HepG2 (cell line): ENCODE results near the gene ENHO. TPM values are rescaled to one million over a fixed set of nuclear protein-coding genes. Genes with fewer than 3 reads are reported as not detected.

ENCODE experiments used
- ATAC-seq: fragments of 200-7000 bp; cut with Tn5 transposase; 3 replicates; pipeline ENCODE4 v1.9.1; 2020; ENCODE audit warnings: mild to moderate bottlenecking, moderate library complexity
- BruUV-seq: library from RNA; stranded (reverse); fragments of 400-500 nt; replicated peaks from 2 replicates; lab custom pipeline; 2021; lab: Mats Ljungman, UMichigan
- CTCF ChIA-PET: fragments of 300-600 bp; formaldehyde crosslinking; extraction: SDS; loops from one replicate; lab custom pipeline; 2021; ENCODE audit warnings: low total read pairs, inconsistent platforms, low intra/inter-chr PET ratio; lab: Yijun Ruan, JAX
- POLR2A ChIA-PET: fragments of 350-600 bp; sonication (Branson Sonifier 250); formaldehyde crosslinking; loops from one replicate; lab custom pipeline; 2020; ENCODE audit warnings: antibody characterized with exemption, inconsistent platforms; lab: Yijun Ruan, JAX
- DNase-seq: peaks from one replicate; pipeline ENCODE4 v3.0.0-alpha.2; 2015; ENCODE audit warnings: low spot score
- FAIRE-seq: peaks from 3 replicates; lab custom pipeline; 2011; peaks lifted over from hg19 to GRCh38; lab: Jason Lieb, UNC
- H2AFZ ChIP-seq: one replicate; pipeline ENCODE4 v1.6.1; 2011; ENCODE audit warnings: low read length, inconsistent platforms
- H3K27ac ChIP-seq: fragments of 300-600 bp; 3 replicates; pipeline ENCODE4 v1.8.0; 2011; ENCODE audit warnings: mixed run types, mild to moderate bottlenecking, mixed read lengths, low read length, inconsistent platforms; ENCODE audit not compliant: insufficient read depth; ENCODE audit errors: extremely low read length
- H3K27me3 ChIP-seq, 2 experiments: fragments of 200-600 bp in 1 of 2; 2 replicates in 1 of 2; 3 replicates in 1 of 2; pipeline versions ENCODE4 v1.6.0 to v1.8.0; 2011; ENCODE audit warnings: low read length in 2 of 2, mild to moderate bottlenecking in 2 of 2, moderate library complexity in 2 of 2, inconsistent platforms in 1 of 2; ENCODE audit not compliant: insufficient read depth in 2 of 2, control insufficient read depth in 1 of 2
- H3K36me3 ChIP-seq, 2 experiments: fragments of 200-600 bp in 1 of 2; replicated peaks in 1 of 2; 2 replicates in 1 of 2; 3 replicates in 1 of 2; pipeline versions ENCODE4 v1.5.1 to v1.8.0; 2011; ENCODE audit warnings: low read length in 2 of 2, inconsistent platforms in 1 of 2; ENCODE audit not compliant: insufficient read depth in 2 of 2, control insufficient read depth in 1 of 2
- H3K4me1 ChIP-seq: 2 replicates; pipeline ENCODE4 v1.5.1; 2012; ENCODE audit warnings: low read length, inconsistent platforms; ENCODE audit not compliant: insufficient read depth
- H3K4me2 ChIP-seq: 2 replicates; pipeline ENCODE4 v1.6.0; 2011; ENCODE audit warnings: low read depth, low read length, inconsistent platforms
- H3K4me3 ChIP-seq, 3 experiments: fragments of 200-600 bp in 1 of 3; sonication (generic), shearing (Covaris generic) in 1 of 3; replicated peaks in 1 of 3; 2 replicates each; pipeline ENCODE4 v1.5.1; 2011 to 2016; ENCODE audit warnings: low read length in 3 of 3, inconsistent platforms in 2 of 3, low read depth in 2 of 3, mild to moderate bottlenecking in 2 of 3, control low read depth in 1 of 3, mixed read lengths in 1 of 3; ENCODE audit not compliant: insufficient read depth in 1 of 3
- H3K79me2 ChIP-seq: one replicate; pipeline ENCODE4 v1.6.1; 2011; ENCODE audit warnings: low read length, inconsistent platforms; ENCODE audit not compliant: insufficient read depth
- H3K9ac ChIP-seq: 2 replicates; pipeline ENCODE4 v1.6.0; 2011; ENCODE audit warnings: mild to moderate bottlenecking, low read depth, low read length, inconsistent platforms; ENCODE audit not compliant: insufficient read depth
- H3K9me3 ChIP-seq: 2 replicates; pipeline ENCODE4 v1.5.1; 2012; ENCODE audit warnings: mild to moderate bottlenecking, low read length
- H4K20me1 ChIP-seq: 2 replicates; pipeline ENCODE4 v1.6.0; 2011; ENCODE audit warnings: inconsistent platforms, mild to moderate bottlenecking, low read length, moderate library complexity; ENCODE audit not compliant: insufficient read depth
- ARHGAP35 ChIP-seq: sonication (generic); formaldehyde crosslinking; IDR thresholded peaks from 2 replicates; pipeline ENCODE4 v1.9.0; 2022; ENCODE audit warnings: mild to moderate bottlenecking, inconsistent platforms, moderate library complexity, missing genetic modification reagents, borderline replicate concordance
- EP300 ChIP-seq, 3 experiments: sonication (generic) in 1 of 3; formaldehyde crosslinking in 1 of 3; IDR thresholded peaks; 2 replicates each; pipeline versions ENCODE4 v1.5.1 to v1.6.1; 2011 to 2020; ENCODE audit warnings: low read depth in 2 of 3, low read length in 2 of 3, borderline replicate concordance in 1 of 3, improper control_type of control experiment in 1 of 3, mild to moderate bottlenecking in 1 of 3, missing genetic modification reagents in 1 of 3, moderate library complexity in 1 of 3
- EZH2 ChIP-seq: conservative IDR thresholded peaks from 2 replicates; pipeline ENCODE4 v1.6.1; 2012; ENCODE audit warnings: mild to moderate bottlenecking, low read depth, low read length, moderate library complexity
- FOSL1 ChIP-seq: sonication (generic); formaldehyde crosslinking; IDR thresholded peaks from 2 replicates; pipeline ENCODE4 v1.9.0; 2021; ENCODE audit warnings: missing genetic modification reagents, borderline replicate concordance
- KDM5A ChIP-seq: fragments of 200-600 bp; sonication (generic); IDR thresholded peaks from 2 replicates; pipeline ENCODE4 v1.7.0; 2018; ENCODE audit warnings: antibody characterized with exemption, mild to moderate bottlenecking, low read length, borderline replicate concordance
- MEIS2 ChIP-seq: sonication (generic); formaldehyde crosslinking; IDR thresholded peaks from 2 replicates; pipeline ENCODE4 v1.9.0; 2021; ENCODE audit warnings: mild to moderate bottlenecking, missing genetic modification reagents
- MYNN ChIP-seq: sonication (generic); formaldehyde crosslinking; IDR thresholded peaks from 2 replicates; pipeline ENCODE4 v1.4.0; 2020; ENCODE audit warnings: mild to moderate bottlenecking, low read depth, missing genetic modification reagents
- NCOA5 ChIP-seq: sonication (generic); formaldehyde crosslinking; IDR thresholded peaks from 2 replicates; pipeline ENCODE4 v1.4.0; 2020; ENCODE audit warnings: missing genetic modification reagents
- NPAS2 ChIP-seq: sonication (generic); formaldehyde crosslinking; IDR thresholded peaks from 2 replicates; pipeline ENCODE4 v1.8.0; 2022; ENCODE audit warnings: mild to moderate bottlenecking, missing genetic modification reagents, borderline replicate concordance
- POGZ ChIP-seq: sonication (generic); formaldehyde crosslinking; IDR thresholded peaks from 2 replicates; pipeline ENCODE4 v1.4.0; 2020; ENCODE audit warnings: mild to moderate bottlenecking, missing genetic modification reagents
- ZMYM3 ChIP-seq: sonication (generic); formaldehyde crosslinking; IDR thresholded peaks from 2 replicates; pipeline ENCODE4 v1.5.1; 2020; ENCODE audit warnings: mild to moderate bottlenecking, missing genetic modification reagents
- WGBS: methylation state at CpG from one replicate; pipeline ENCODE4 v1.1.6; 2017; ENCODE audit warnings: low lambda C conversion rate; 5-methylcytosine and 5-hydroxymethylcytosine counted together
- in situ Hi-C: cut with HindIII; loops from 2 replicates; pipeline ENCODE4 v1.10.0; 2017; ENCODE audit warnings: low pct_unique_long_range_greater_than_20kb; ENCODE audit not compliant: extremely low pct_ligation_motif_present
- intact Hi-C: fragments of 100-400 bp; cut with micrococcal nuclease; formaldehyde crosslinking; loops from one replicate; pipeline ENCODE4 v1.10.0; 2022; ENCODE audit not compliant: unreplicated experiment
- polyA plus RNA-seq, 8 experiments: library from polyadenylated mRNA; depleted of rRNA in 3 of 8; stranded (reverse) in 7 of 8; unstranded in 1 of 8; fragments of >200 nt; fragmentation: Illumina TruSeq in 4 of 8; extraction: Trizol in 4 of 8; gene quantifications; 2 replicates each; pipeline versions ENCODE4 v1.2.1 to v1.2.3, GENCODE V29; 2011 to 2016; ENCODE audit warnings: low read depth in 4 of 8, missing spikeins in 1 of 8, mixed read lengths in 1 of 8; ENCODE audit not compliant: insufficient read depth in 1 of 8
- total RNA-seq, 5 experiments: library from RNA; depleted of rRNA; stranded (reverse); fragments of >200 nt; fragmentation: Illumina TruSeq; extraction: Trizol; gene quantifications; 2 replicates each; pipeline ENCODE4 v1.2.3, GENCODE V29; 2016; ENCODE audit warnings: low read depth in 1 of 5
- TF ChIP-seq, protein P1 (sequence below): sonication (generic); formaldehyde crosslinking; conservative IDR thresholded peaks from 2 replicates; pipeline ENCODE4 v1.4.0; 2020; ENCODE audit warnings: missing genetic modification reagents
- TF ChIP-seq, protein P2 (sequence below): sonication (generic); formaldehyde crosslinking; IDR thresholded peaks from 2 replicates; pipeline ENCODE4 v1.8.1; 2023; ENCODE audit warnings: mild to moderate bottlenecking, missing genetic modification reagents

The ENHO gene
- total and polyA plus RNA-seq, 2 of the 13 experiments (the other 11 are each of a cell fraction or from before 2014, with no cell fraction given): 0.08 to 0.60 TPM

DNA sequence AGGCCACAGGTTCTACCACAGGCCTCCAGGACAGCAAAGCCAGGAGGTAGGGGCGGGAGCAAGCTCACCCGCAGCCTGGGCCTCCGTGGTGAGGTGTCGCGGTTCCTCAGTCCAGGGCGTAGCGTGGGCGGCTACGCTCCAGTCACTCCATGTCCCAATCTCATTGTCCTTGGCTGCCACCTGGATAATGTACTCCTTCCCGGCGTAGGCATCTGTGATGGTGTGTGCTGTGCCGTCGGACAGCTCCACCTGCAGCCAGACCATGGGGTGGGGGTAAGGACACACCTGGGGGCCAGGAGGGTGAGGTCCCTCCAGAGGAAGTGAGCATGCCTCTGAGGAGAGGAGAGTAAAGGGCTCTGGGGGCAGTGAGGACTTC is 29.8 kb upstream of the ENHO start:
- no peak overlapping the region for H3K4me2 ChIP-seq
- no peaks in the 10 kb centered on the region for H3K36me3 ChIP-seq
- no peaks in the 10 kb centered on the region for H3K79me2 ChIP-seq
- CTCF ChIA-PET: no interaction called here
- peaks cover 8% of the 10 kb centered on the region for H3K4me1 ChIP-seq
- no peak overlapping the region for H3K27ac ChIP-seq
- no peak for TF ChIP-seq NCOA5 (CRISPR knock-in tag)
- 0 out of 2 replicates have a peak, but pooled peaks have one; percentile 17 for TF ChIP-seq EZH2
- TF ChIP-seq FOSL1 (CRISPR knock-in tag): no peak
- H4K20me1 ChIP-seq: peaks cover 7% of the 10 kb centered on the region; the same call in 1 of the 2 replicates
- no peak for FAIRE-seq
- H2AFZ ChIP-seq: no peak overlapping the region
- BruUV-seq: no TSS peak
- POLR2A ChIA-PET: no interaction called here
- intact Hi-C loops: no loop called here
- H3K9ac ChIP-seq: no peak overlapping the region
- H3K27me3 ChIP-seq: peaks cover 8 to 51% of the 10 kb centered on the region in 2 experiments; a peak in 4 of 5 replicates
- WGBS: 19% methylated on average over 5 of the region's 13 CpGs
- in situ Hi-C loops: loop anchor here (5.0 kb wide), 1 partner anchor 40 kb away; no protein-coding TSS in a partner anchor
- H3K9me3 ChIP-seq: no peaks in the 10 kb centered on the region
- DNase-seq: no peak
- no peak overlapping the region for H3K4me3 ChIP-seq
- ATAC-seq: no peak

DNA sequence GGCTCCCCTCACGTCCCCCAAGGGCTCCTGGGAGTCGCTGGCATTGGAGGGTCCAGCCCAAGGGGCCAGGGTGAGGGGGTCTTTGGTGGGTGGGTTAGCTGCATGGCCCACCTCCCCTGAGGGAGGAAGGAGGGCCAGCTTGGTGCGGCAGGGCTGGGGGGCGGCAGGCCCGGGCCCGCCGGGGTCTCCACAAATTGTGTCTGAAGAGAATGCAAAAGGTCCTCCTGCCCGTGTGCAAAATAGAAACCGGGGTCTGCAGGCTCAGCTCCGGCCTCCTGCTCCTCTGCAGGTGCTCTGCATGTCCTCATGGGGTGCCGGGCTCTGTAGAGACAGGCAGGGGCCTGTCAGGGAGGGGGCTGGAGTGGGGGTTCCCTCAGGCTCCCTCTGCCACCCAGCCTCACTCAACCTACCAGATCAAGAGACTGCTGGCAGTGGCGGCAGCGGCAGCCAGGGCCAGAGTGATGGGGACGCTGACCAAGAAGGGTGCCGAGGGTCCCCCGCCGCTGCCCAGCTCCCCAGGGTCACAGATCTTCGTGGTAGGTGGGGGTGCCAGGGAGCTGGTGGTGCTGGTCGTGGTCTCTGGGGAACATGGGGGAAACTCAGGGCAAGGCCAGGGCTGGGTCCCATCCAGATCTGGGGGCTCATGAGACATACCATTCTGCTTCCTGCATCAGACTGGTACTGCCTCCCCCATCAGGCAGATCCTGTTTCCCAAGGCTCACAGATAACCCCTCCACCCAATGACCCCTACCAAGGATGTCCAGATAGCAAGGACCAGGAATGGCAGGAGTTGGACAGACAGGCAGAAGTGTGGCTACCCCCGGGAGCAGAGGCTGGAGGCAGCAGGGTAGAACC is 29.2 kb upstream of the ENHO start:
- peaks cover 7% of the 10 kb centered on the region; the same call in 1 of the 2 replicates for H4K20me1 ChIP-seq
- H3K36me3 ChIP-seq: no peaks in the 10 kb centered on the region
- H3K4me2 ChIP-seq: no peak overlapping the region
- no peak overlapping the region for H2AFZ ChIP-seq
- CTCF ChIA-PET: no interaction called here
- no peak for ATAC-seq
- no TSS peak for BruUV-seq
- WGBS: 0% methylated on average over 1 of the region's 20 CpGs
- H3K79me2 ChIP-seq: no peaks in the 10 kb centered on the region
- H3K9me3 ChIP-seq: no peaks in the 10 kb centered on the region
- peaks cover 8% of the 10 kb centered on the region for H3K4me1 ChIP-seq
- no peak for FAIRE-seq
- DNase-seq: no peak
- intact Hi-C loops: no loop called here
- in situ Hi-C loops: loop anchor here (5.0 kb wide), 1 partner anchor 40 kb away; no protein-coding TSS in a partner anchor
- H3K27ac ChIP-seq: no peak overlapping the region
- H3K27me3 ChIP-seq: peaks cover 8 to 51% of the 10 kb centered on the region in 2 experiments; a peak in 4 of 5 replicates
- H3K4me3 ChIP-seq: no peak overlapping the region
- H3K9ac ChIP-seq: no peak overlapping the region
- POLR2A ChIA-PET: no interaction called here
- TF ChIP-seq, protein P1, sequence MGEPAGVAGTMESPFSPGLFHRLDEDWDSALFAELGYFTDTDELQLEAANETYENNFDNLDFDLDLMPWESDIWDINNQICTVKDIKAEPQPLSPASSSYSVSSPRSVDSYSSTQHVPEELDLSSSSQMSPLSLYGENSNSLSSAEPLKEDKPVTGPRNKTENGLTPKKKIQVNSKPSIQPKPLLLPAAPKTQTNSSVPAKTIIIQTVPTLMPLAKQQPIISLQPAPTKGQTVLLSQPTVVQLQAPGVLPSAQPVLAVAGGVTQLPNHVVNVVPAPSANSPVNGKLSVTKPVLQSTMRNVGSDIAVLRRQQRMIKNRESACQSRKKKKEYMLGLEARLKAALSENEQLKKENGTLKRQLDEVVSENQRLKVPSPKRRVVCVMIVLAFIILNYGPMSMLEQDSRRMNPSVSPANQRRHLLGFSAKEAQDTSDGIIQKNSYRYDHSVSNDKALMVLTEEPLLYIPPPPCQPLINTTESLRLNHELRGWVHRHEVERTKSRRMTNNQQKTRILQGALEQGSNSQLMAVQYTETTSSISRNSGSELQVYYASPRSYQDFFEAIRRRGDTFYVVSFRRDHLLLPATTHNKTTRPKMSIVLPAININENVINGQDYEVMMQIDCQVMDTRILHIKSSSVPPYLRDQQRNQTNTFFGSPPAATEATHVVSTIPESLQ (CRISPR knock-in tag): no peak
- TF ChIP-seq MYNN (CRISPR knock-in tag) (no peak), MEIS2 (CRISPR knock-in tag) (no peak), ZMYM3 (CRISPR knock-in tag) (no peak), NPAS2 (CRISPR knock-in tag) (no peak), POGZ (CRISPR knock-in tag) (no peak), EP300 (IDR thresholded peaks at IDR 0.05; ENCODE audit: low read depth in 2 of 2, low read length in 2 of 2) (no peak), EP300 (CRISPR knock-in tag; IDR thresholded peaks at IDR 0.05; ENCODE audit: borderline replicate concordance) (no peak), KDM5A (no peak), ARHGAP35 (CRISPR knock-in tag) (no peak)
- TF ChIP-seq, protein P2, sequence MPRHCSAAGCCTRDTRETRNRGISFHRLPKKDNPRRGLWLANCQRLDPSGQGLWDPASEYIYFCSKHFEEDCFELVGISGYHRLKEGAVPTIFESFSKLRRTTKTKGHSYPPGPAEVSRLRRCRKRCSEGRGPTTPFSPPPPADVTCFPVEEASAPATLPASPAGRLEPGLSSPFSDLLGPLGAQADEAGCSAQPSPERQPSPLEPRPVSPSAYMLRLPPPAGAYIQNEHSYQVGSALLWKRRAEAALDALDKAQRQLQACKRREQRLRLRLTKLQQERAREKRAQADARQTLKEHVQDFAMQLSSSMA (CRISPR knock-in tag): no peak
